ENCODE data around the gene SKI. TPM values are rescaled to one million over a fixed set of nuclear protein-coding genes. Genes with fewer than 3 reads are reported as not detected.

Gene SKI
- total RNA-seq, 1 experiment from 2014 or later: 38.2 TPM

GRCh38 chr1:2224631-2225428 lies 3.3 kb upstream of the SKI start:
- no peak for DNase-seq
- ChIA-PET CTCF (no interaction called here), POLR2A (no interaction called here)
- no peaks in the 10 kb centered on the region for H3K9me3 Mint-ChIP-seq (ENCODE audit: unreplicated experiment)
- no peak overlapping the region for H3K27ac Mint-ChIP-seq (ENCODE audit: unreplicated experiment)
- H3K4me1 Mint-ChIP-seq (ENCODE audit: low read depth, unreplicated experiment): no peaks in the 10 kb centered on the region
- peaks cover 10% of the 10 kb centered on the region for H3K36me3 Mint-ChIP-seq (ENCODE audit: insufficient read depth, unreplicated experiment)
- no peaks in the 10 kb centered on the region for H3K4me1 ChIP-seq
- H3K4me3 ChIP-seq (ENCODE audit: low read depth, low read length): no peak overlapping the region
- H3K27me3 ChIP-seq (replicated peaks; ENCODE audit: control insufficient read depth, insufficient read depth, low read length): no peaks in the 10 kb centered on the region
- intact Hi-C loops (cut with micrococcal nuclease; ENCODE audit: unreplicated experiment): loop anchor here (10.0 kb wide), 1 partner anchor 90 kb away; no protein-coding TSS in a partner anchor
- H3K36me3 ChIP-seq (ENCODE audit: control insufficient read depth, insufficient read depth, low read length): no peaks in the 10 kb centered on the region
- H3K27me3 Mint-ChIP-seq (ENCODE audit: insufficient read depth, unreplicated experiment): no peaks in the 10 kb centered on the region
- TF ChIP-seq CTCF (IDR thresholded peaks at IDR 0.05; ENCODE audit: insufficient read depth in 1 of 2, low read depth in 1 of 2, low read length in 1 of 2, severe bottlenecking in 1 of 2, unreplicated experiment in 1 of 2): no peak
- BruUV-seq (replicated peaks): no TSS peak
- H3K9me3 ChIP-seq: no peaks in the 10 kb centered on the region
- no peak overlapping the region for H3K4me3 Mint-ChIP-seq (ENCODE audit: unreplicated experiment)

- Mint-ChIP-seq H3K27ac (ENCODE audit: unreplicated experiment) (no peak overlapping the region), H3K4me1 (ENCODE audit: low read depth, unreplicated experiment) (peaks cover 6% of the 10 kb centered on the region), H3K9me3 (ENCODE audit: unreplicated experiment) (no peaks in the 10 kb centered on the region), H3K36me3 (ENCODE audit: insufficient read depth, unreplicated experiment) (peaks cover 10% of the 10 kb centered on the region), H3K27me3 (ENCODE audit: insufficient read depth, unreplicated experiment) (no peaks in the 10 kb centered on the region), H3K4me3 (ENCODE audit: unreplicated experiment) (peak overlapping the region; percentile 76)
- H3K9me3 ChIP-seq: no peaks in the 10 kb centered on the region
- no peaks in the 10 kb centered on the region for H3K36me3 ChIP-seq (ENCODE audit: control insufficient read depth, insufficient read depth, low read length)
- no peak for TF ChIP-seq CTCF (IDR thresholded peaks at IDR 0.05; ENCODE audit: insufficient read depth in 1 of 2, low read depth in 1 of 2, low read length in 1 of 2, severe bottlenecking in 1 of 2, unreplicated experiment in 1 of 2)
- H3K27me3 ChIP-seq (replicated peaks; ENCODE audit: control insufficient read depth, insufficient read depth, low read length): no peaks in the 10 kb centered on the region
- H3K4me1 ChIP-seq: no peaks in the 10 kb centered on the region
- ChIA-PET CTCF (no interaction called here), POLR2A (interaction anchor here (1.0 kb wide), 1 partner anchor 165 kb away, joined by 9 read pairs; the partner anchor contains the start of genes MORN1 and RER1)
- H3K4me3 ChIP-seq (ENCODE audit: low read depth, low read length): peak overlapping the region; percentile 84
- DNase-seq: peak in 1 of 2 experiments; percentile 26
- intact Hi-C loops (cut with micrococcal nuclease; ENCODE audit: unreplicated experiment): loop anchor here (10.0 kb wide), 1 partner anchor 88 kb away; no protein-coding TSS in a partner anchor
- no TSS peak for BruUV-seq (replicated peaks)
Observed at GRCh38 chr1:2226525-2227345, 1.4 kb upstream of the SKI start.
